ENCODE measurements around the gene AUH.

AUH gene

GRCh38 chr9:91246846-91247245 is 114.9 kb downstream of the AUH start:
- no peak for TF ChIP-seq CTCF (conservative IDR thresholded peaks at IDR 0.05)
- no peak overlapping the region for H3K27ac ChIP-seq

- no peak overlapping the region for H3K27ac ChIP-seq
- TF ChIP-seq CTCF (conservative IDR thresholded peaks at IDR 0.05), result no peak
Measured at GRCh38 chr9:91245431-91246313, 116.0 kb downstream of the AUH start.

GRCh38 chr9:91243029-91243428 is 118.7 kb downstream of the AUH start:
- TF ChIP-seq CTCF (conservative IDR thresholded peaks at IDR 0.05), result no peak
- no peak overlapping the region for H3K27ac ChIP-seq

GRCh38 chr9:91241909-91242308 is 119.8 kb downstream of the AUH start:
- no peak for TF ChIP-seq CTCF (conservative IDR thresholded peaks at IDR 0.05)
- H3K27ac ChIP-seq, result no peak overlapping the region

- no peak for TF ChIP-seq CTCF (conservative IDR thresholded peaks at IDR 0.05)
- no peak overlapping the region for H3K27ac ChIP-seq
Measured at GRCh38 chr9:91240596-91241165, 121.0 kb downstream of the AUH start.

- H3K27ac ChIP-seq, result 0 out of 2 replicates have a peak overlapping the region, but pooled peaks have one; percentile 2
- TF ChIP-seq CTCF (conservative IDR thresholded peaks at IDR 0.05), result no peak
Measured at GRCh38 chr9:91239367-91240111, 122.2 kb downstream of the AUH start.

- no peak overlapping the region for H3K27ac ChIP-seq
- no peak for TF ChIP-seq CTCF (conservative IDR thresholded peaks at IDR 0.05)
Measured at GRCh38 chr9:91234523-91234922, 127.2 kb downstream of the AUH start.
